Natural killer cell (primary cell): ENCODE measurements around the gene MEOX2. TPM values are rescaled to one million over a fixed set of nuclear protein-coding genes. Genes with fewer than 3 reads are reported as not detected.

Source experiments
- ATAC-seq, 3 donors: fragments of 150-1000 bp in 2 of 3; fragments of 200-7000 bp in 1 of 3; cut with Tn5 transposase; 1 replicate in 1 of 3; 2 replicates in 2 of 3; pipeline ENCODE4 v1.10.0; 2021; ENCODE audit warnings: mild to moderate bottlenecking in 2 of 3, moderate library complexity in 2 of 3
- DNase-seq, 2 donors: peaks; one replicate each; pipeline versions ENCODE4 v3.0.0 to v3.0.0-alpha.2; 2013 to 2021; ENCODE audit warnings: mixed read lengths in 1 of 2
- H3K27ac ChIP-seq: one replicate; pipeline ENCODE4 v1.5.1; 2013; ENCODE audit warnings: mild to moderate bottlenecking, low read length
- H3K27me3 ChIP-seq: one replicate; pipeline ENCODE4 v1.6.1; 2013; ENCODE audit warnings: low read length; ENCODE audit not compliant: control insufficient read depth, insufficient read depth
- H3K36me3 ChIP-seq: one replicate; pipeline ENCODE4 v1.6.1; 2013; ENCODE audit warnings: low read length; ENCODE audit not compliant: control insufficient read depth, insufficient read depth
- H3K4me1 ChIP-seq: one replicate; pipeline ENCODE4 v1.6.1; 2013; ENCODE audit warnings: low read length; ENCODE audit not compliant: control insufficient read depth, insufficient read depth
- H3K4me3 ChIP-seq: one replicate; pipeline ENCODE4 v1.5.1; 2013; ENCODE audit warnings: low read length
- H3K9me3 ChIP-seq: one replicate; pipeline ENCODE4 v1.6.1; 2013; ENCODE audit warnings: low read length; ENCODE audit not compliant: control insufficient read depth, insufficient read depth
- H3K27ac Mint-ChIP-seq, 2 donors: one replicate each; pipeline ENCODE4 v1.8.0; 2022; ENCODE audit warnings: mild to moderate bottlenecking in 2 of 2, mixed read lengths in 2 of 2, moderate library complexity in 1 of 2
- H3K27me3 Mint-ChIP-seq, 2 donors: one replicate each; pipeline ENCODE4 v1.8.0; 2022; ENCODE audit warnings: low read depth in 2 of 2, mixed read lengths in 2 of 2
- H3K36me3 Mint-ChIP-seq: one replicate; pipeline ENCODE4 v1.8.0; 2022; ENCODE audit warnings: mixed read lengths
- H3K4me1 Mint-ChIP-seq, 2 donors: one replicate each; pipeline ENCODE4 v1.8.0; 2022; ENCODE audit warnings: mixed read lengths in 2 of 2
- H3K4me3 Mint-ChIP-seq: one replicate; pipeline ENCODE4 v1.8.0; 2022; ENCODE audit warnings: mild to moderate bottlenecking, moderate library complexity, mixed read lengths
- H3K9me3 Mint-ChIP-seq, 2 donors: one replicate each; pipeline ENCODE4 v1.8.0; 2022; ENCODE audit warnings: mixed read lengths in 2 of 2
- CTCF ChIP-seq: fragments of 200-600 bp; IDR thresholded peaks from one replicate; pipeline ENCODE4 v1.8.0; 2022; ENCODE audit warnings: antibody characterized with exemption
- WGBS: methylation state at CpG from one replicate; pipeline ENCODE4 v1.1.7; 2013; ENCODE audit warnings: missing lambda C conversion rate; ENCODE audit not compliant: insufficient coverage; 5-methylcytosine and 5-hydroxymethylcytosine counted together
- intact Hi-C: fragments of 100-400 bp; cut with micrococcal nuclease; formaldehyde crosslinking; loops from one replicate; pipeline ENCODE4 v1.14.2; 2022
- total RNA-seq, 4 donors: library from RNA; stranded (reverse); fragments of 120-200 nt in 1 of 4; gene quantifications; one replicate each; pipeline versions ENCODE4 v1.2.3 to v1.2.4, GENCODE V29; 2013 to 2022

Gene MEOX2
- total RNA-seq, 3 donors from 2014 or later (not counting 1 experiment from before 2014, with no cell fraction given) = not detected

DNA sequence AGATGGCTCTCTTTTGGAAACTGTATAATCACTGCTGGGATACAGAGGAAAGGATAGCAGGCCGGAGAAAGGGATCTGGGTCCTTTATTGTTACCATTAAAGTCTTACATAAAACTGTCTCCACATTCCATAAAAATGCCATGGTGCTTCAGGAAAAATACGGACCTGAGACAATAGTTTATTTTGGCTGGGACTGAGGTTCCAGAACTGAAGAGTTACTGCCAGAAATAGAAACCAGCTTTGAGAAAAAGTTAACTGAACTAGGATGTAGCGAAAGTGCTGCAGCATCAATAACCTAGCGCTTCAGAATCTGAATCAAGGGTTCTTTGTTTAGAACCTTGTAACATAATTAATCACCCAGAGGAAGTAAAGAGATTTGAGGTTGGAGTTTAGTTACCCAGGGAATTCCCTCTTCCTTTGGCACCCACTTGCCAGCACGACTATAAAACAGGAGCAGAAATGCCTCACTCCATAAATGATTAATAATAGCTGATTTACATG is 38.0 kb downstream of the MEOX2 start:
- no peaks in the 10 kb centered on the region for H3K4me1 Mint-ChIP-seq
- H3K27me3 ChIP-seq = no peaks in the 10 kb centered on the region
- no peaks in the 10 kb centered on the region for H3K27me3 Mint-ChIP-seq
- H3K27ac ChIP-seq = no peak overlapping the region
- ATAC-seq (no peak), DNase-seq (no peak)
- H3K27ac Mint-ChIP-seq = no peak overlapping the region
- H3K4me1 ChIP-seq = no peaks in the 10 kb centered on the region
- TF ChIP-seq CTCF = no peak
- H3K36me3 ChIP-seq = no peaks in the 10 kb centered on the region
- no peaks in the 10 kb centered on the region for H3K36me3 Mint-ChIP-seq
- no peaks in the 10 kb centered on the region for H3K9me3 ChIP-seq
- no peak overlapping the region for H3K4me3 ChIP-seq
- intact Hi-C loops = no loop called here
- H3K4me3 Mint-ChIP-seq = no peak overlapping the region
- H3K9me3 Mint-ChIP-seq = peaks cover 4 to 12% of the 10 kb centered on the region in 2 donors
- 85% methylated on average over 4 of the region's 5 CpGs for WGBS

- Histone ChIP-seq H3K9me3 (no peaks in the 10 kb centered on the region), H3K36me3 (no peaks in the 10 kb centered on the region), H3K27me3 (no peaks in the 10 kb centered on the region), H3K4me3 (no peak overlapping the region), H3K4me1 (no peaks in the 10 kb centered on the region), H3K27ac (no peak overlapping the region)
- no peaks in the 10 kb centered on the region for H3K27me3 Mint-ChIP-seq
- intact Hi-C loops = no loop called here
- H3K36me3 Mint-ChIP-seq = no peaks in the 10 kb centered on the region
- H3K9me3 Mint-ChIP-seq = peaks cover 6 to 14% of the 10 kb centered on the region in 2 donors
- WGBS = 100% methylated on average over 1 of the region's 1 CpG
- H3K4me3 Mint-ChIP-seq = no peak overlapping the region
- no peak for TF ChIP-seq CTCF
- no peaks in the 10 kb centered on the region for H3K4me1 Mint-ChIP-seq
- H3K27ac Mint-ChIP-seq = no peak overlapping the region
- ATAC-seq (no peak), DNase-seq (no peak)
These were observed 39.2 kb downstream of the MEOX2 start for GRCh38 chr7:15647309-15647708.

DNA sequence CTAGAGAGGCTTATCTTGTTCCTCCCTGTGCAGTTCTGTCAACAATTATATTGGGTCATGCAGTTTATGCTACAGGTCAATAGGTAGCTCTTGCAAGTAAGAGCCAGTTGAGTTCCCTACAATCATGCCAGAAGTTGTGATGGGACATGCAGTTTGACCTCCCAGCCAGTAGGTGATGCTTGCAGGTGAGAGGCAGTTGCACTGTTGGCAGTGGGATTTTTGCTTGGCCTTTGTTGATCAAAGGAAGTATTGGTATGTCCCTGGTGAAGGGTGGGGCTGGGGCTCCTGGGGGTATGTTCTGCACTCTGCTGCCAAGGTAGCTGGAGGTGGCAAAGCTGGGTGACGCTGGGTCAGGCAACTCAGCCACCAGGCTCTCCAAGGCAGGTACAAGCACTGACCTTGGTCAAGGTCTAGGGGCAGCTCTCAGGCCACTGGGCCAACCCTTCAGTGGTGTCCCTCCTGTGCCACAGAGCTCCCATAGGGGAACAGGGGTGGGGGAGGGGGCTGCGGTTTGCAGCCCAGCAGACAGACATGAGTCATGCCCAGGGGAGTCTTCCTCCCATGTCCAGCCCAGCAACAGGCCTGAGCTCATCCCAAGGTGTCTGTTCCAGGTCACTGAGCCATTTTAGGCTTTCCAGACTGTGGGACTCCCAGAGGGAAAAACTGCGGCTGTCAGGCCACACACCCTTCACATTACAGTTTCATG is 43.3 kb downstream of the MEOX2 start:
- ATAC-seq = no peak
- H3K27me3 ChIP-seq = no peaks in the 10 kb centered on the region
- H3K36me3 Mint-ChIP-seq = no peaks in the 10 kb centered on the region
- DNase-seq = no peak
- no peak for TF ChIP-seq CTCF
- no peaks in the 10 kb centered on the region for H3K4me1 Mint-ChIP-seq
- H3K27ac Mint-ChIP-seq = no peak overlapping the region
- no peaks in the 10 kb centered on the region for H3K27me3 Mint-ChIP-seq
- H3K36me3 ChIP-seq = no peaks in the 10 kb centered on the region
- no peak overlapping the region for H3K4me3 Mint-ChIP-seq
- intact Hi-C loops = no loop called here
- no peak overlapping the region for H3K27ac ChIP-seq
- no peaks in the 10 kb centered on the region for H3K4me1 ChIP-seq
- H3K4me3 ChIP-seq = no peak overlapping the region
- 90% methylated on average over 3 of the region's 3 CpGs for WGBS
- peaks cover 11 to 13% of the 10 kb centered on the region in 2 donors for H3K9me3 Mint-ChIP-seq
- H3K9me3 ChIP-seq = no peaks in the 10 kb centered on the region

- H3K27me3 Mint-ChIP-seq = no peaks in the 10 kb centered on the region
- no peak overlapping the region for H3K27ac Mint-ChIP-seq
- Histone ChIP-seq H3K27ac (no peak overlapping the region), H3K27me3 (no peaks in the 10 kb centered on the region), H3K9me3 (no peaks in the 10 kb centered on the region), H3K4me1 (no peaks in the 10 kb centered on the region), H3K36me3 (no peaks in the 10 kb centered on the region), H3K4me3 (no peak overlapping the region)
- H3K4me1 Mint-ChIP-seq = no peaks in the 10 kb centered on the region
- DNase-seq = no peak
- 67% methylated on average over 1 of the region's 1 CpG for WGBS
- ATAC-seq = no peak
- H3K9me3 Mint-ChIP-seq = peaks cover 2 to 11% of the 10 kb centered on the region in 2 donors
- H3K36me3 Mint-ChIP-seq = no peaks in the 10 kb centered on the region
- no peak overlapping the region for H3K4me3 Mint-ChIP-seq
- no peak for TF ChIP-seq CTCF
- intact Hi-C loops = no loop called here
These were observed 57.6 kb downstream of the MEOX2 start for GRCh38 chr7:15628876-15629275.
